ENCODE data around the gene SCYGR4.
"Not testable (repeated sequence)": the region's sequence is repeated elsewhere in the genome, so short reads cannot be mapped to it uniquely, and the experiment has no call there.

SCYGR4 gene, protein sequence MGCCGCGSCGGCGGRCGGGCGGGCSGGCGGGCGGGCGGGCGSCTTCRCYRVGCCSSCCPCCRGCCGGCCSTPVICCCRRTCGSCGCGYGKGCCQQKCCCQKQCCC

DNA sequence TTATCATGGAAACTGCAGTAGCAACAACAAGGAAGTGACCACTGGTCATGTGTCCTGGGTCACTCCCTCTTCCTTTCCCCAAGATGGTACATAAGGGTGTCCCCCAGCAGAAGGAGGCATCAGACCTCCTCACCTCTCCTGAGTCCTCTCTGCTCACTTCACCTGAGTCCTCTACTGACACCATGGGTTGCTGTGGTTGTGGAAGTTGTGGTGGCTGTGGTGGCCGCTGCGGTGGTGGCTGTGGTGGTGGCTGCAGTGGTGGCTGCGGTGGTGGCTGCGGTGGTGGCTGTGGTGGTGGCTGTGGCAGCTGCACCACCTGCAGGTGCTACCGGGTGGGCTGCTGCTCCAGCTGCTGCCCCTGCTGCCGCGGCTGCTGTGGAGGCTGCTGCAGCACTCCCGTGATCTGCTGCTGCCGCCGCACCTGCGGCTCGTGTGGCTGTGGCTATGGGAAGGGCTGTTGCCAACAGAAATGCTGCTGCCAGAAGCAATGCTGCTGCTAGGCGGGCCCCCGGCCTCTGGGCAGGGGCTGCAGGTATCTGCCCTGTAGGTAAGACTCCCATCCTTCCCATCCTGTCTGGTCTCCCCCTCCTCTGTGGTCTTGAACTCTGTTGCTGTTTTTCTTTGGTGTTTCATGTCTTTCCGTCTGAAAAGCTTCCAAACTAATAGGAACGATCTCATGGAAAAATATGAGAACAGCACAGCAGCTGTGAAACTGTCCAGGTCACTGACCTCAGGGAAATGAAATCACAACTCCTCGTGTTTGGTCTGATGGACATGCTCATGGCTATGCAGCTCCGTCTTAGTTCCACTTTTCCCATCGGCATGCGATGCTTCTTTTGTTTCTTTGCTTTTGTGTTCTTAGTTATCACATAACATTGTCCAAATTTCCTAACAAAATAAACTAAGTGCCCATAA lies at the start of gene SCYGR4:
Gene SCYGR4, plus strand, starts transcription at position 183 of the 915 bp plus-strand sequence. Its CDS starts 0 bp downstream, at position 183.
- DNase-seq (ENCODE audit: low spot score): no peak

DNA sequence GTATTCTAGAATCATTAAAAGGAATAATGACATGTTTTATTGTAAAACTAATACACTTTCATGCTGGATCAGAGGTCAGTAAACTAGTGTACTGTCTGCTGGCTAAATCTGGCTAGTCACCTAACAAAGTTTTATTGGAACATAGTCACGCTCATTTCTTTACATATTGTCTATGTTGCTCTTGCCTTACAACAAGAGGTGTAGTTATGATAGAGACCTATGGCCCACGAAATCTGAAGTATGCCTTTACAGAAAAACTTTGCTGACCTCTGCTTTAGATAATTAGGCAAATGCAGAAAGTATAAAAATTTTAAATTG lies 48.5 kb upstream of the SCYGR4 start:
- DNase-seq (ENCODE audit: low spot score): no peak

DNA sequence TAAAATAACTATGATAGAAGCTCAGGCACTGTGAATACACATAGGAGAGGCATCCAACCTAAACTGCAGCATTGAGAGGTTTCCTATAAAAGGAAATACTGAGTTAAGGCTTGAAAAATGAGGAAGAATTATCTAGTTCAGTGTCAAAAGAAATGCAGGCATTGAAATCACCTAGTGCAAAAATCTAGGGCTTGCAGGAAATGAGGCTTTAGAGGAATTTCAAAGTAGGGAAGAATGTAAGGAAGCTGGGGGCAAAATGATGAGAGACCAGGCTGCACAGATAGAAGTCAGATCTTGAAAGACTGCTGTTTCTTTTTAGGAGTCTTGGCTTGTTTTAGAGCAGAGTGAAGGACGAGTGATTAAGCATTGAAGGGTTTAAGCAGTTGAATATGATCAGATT lies 46.7 kb upstream of the SCYGR4 start:
- DNase-seq (ENCODE audit: low spot score): no peak

DNA sequence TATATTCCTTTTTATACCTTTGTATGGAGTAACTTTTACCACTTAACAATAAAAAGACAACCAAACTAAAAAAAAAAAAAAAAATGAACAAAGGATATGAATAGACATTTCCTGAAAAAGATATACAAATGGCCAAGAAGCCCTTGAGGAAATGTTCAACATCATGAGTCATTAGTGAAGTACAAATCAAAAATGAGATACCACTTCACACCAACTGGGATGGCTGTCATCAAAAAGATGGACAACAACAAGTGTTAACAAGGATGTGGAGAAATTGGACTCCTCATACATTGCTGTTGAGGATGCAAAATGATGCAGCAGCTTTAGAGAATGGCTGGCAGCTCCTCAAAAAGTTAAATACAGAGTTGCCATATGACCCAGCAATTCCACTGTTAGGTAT lies 41.2 kb upstream of the SCYGR4 start:
- DNase-seq (ENCODE audit: low spot score): no peak

DNA sequence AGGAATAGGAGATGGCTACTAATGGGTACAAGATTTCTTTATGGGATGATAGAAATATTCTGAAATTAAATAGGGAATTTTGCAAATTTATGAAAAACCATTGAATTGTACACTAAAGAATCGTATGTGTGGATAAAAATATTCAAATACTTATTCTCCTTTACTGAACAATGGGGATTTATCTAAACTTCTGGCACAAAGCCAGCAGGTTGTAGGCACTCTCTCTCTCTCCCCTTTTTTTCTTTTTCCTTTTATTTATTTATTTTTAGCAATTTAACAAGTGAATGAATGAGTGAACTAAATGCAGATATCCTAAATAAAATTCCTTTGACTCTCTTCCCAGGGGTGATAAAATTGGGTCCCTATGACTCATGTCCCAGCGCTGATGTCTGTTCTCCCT lies 40.5 kb upstream of the SCYGR4 start:
- no peak for DNase-seq (ENCODE audit: low spot score)

DNA sequence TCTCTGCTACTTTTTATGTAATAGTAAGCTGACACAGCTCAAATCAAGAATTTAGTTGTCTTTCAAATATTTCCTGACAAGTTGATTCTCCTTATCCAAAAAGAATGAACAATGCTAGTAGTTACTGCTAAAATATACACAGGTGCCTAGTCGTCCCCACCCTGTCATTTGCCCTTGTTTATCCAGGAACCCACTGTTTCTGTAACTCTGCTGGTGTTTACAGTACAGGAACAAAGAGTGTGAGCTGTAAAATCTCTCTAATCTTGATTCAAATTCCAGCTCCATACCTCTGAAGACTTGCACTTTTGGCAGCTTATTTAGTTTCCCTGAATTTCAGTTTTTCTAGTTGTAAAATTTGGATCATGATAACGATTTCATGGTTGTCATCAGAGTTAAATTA lies 39.7 kb upstream of the SCYGR4 start:
- no peak for DNase-seq (ENCODE audit: low spot score)

DNA sequence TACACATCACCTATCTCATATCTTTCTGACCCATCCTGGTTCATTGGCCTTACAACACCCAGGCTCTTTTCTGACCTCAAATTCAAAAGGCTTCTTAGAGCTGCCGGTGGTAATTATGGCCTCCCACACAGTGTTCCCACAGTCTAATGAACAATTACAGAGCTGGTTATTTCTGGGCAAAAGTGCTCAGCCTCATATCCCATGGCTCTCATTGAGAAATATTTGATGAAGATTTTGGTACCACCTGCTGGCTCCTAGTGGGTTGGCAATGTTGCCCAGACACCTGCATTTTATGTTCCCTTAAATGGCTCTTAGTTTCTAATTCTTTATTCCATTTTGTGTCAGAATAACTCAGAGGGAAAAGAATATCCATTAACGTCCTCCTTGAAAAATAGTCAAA lies 38.7 kb upstream of the SCYGR4 start:
- DNase-seq (ENCODE audit: low spot score): no peak

DNA sequence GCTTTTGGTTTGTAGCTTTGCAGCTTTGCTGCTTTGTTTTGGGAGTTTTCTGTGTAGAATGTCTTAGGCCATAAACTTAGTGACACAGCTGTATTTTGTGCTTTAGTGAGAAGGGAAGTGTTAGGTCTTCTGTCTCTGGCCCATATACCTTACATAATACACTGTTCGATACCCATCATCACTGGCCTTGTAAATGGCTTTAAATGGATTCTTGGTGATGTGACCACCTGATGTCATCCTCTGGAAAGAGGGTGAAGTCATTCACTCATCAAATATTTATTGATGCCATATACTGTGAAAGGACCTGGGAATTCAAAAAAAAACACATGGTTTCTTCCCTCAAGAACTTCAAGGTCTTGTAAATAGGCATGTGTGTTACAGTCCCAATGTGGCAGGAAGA lies 37.5 kb upstream of the SCYGR4 start:
- DNase-seq (ENCODE audit: low spot score): no peak

DNA sequence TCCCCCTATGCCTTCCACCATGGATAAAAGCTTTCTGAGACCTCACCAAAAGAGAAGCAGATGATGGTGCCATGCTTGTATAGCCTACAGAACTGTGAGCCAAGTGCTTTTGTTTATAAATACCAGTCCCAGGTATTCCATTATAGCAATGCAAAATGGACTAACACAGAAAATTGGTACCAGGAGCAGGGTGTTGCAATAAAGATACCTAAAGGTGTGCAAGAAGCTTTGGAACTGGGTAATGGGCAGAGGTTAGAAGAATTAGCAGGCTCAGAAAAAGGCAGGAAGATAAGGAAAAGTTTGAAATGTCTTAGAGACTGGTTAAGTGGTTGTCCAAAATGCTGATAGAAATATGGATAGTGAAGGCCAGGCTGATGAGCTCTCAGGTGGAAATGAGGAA lies 34.9 kb upstream of the SCYGR4 start:
- no peak for DNase-seq (ENCODE audit: low spot score)

DNA sequence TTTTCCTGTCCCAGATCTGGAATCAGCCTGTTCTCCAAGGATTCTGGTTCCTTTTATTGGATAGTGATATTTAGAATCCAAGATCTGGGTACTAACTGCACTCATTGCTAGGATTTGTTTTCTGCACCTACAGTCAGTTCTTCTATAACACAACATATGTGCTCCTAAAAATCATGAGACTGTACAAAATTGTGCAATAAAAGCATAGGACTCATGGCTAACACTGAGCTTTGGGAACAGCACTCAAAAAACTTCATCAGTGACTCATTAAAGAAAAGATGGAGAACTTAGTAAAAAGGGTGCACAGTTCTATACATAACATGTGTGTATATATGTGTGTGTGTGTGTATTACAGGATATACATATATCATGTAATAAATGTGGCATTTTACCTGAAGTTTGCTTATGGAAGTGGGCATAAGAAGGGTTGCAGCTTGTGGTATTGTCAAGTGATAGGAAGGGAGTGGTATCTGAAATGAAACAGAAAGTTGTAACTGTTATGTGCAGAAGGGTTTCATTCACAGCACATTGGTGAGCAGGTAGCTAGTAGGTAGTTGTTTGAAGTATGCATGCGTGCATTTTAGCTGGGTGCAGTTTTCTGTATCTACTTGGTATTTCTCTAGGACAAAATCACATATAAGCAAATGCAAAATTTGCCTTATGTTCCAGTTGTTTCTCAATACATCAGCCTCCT lies 24.5 kb upstream of the SCYGR4 start:
- no peak for DNase-seq (ENCODE audit: low spot score)

DNA sequence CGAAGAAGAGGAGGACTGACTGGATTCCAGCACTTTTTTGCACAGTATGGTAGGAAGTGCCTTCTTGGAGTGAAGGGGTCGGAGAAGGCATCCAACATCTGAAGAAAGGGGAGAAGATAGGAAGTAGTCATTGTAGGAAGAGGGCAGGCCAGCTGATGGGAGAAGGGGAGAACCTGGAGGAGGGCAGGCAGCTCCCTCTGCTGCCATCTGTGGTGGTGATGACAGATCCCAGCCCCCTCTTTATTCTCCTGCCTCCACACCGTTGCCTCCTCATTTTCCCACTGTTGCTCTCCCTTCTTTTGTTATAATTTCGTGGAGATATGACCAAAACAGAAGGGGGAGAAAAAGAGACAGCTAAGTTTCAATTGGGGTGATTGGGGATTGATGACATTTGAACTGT lies 21.5 kb upstream of the SCYGR4 start:
- DNase-seq (ENCODE audit: low spot score): no peak

DNA sequence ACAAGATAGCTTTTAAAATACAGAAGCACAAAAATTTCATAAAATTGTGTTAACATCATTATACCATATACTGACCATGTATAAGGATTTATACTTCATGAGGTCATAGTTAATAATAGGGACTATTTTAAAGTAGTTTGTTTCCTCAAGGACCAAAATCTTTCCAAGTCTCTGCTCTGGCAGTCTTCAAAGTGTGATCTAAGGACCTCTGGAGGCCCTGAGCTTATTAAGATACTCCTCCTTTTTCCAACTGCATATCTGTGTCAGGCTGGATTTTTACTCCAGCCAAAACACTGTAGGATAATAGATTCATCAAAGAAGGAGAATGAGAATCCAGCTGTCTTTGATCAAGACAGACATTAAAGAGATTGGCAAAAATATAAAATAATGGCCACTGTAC lies 20.3 kb upstream of the SCYGR4 start:
- DNase-seq (ENCODE audit: low spot score): no peak

DNA sequence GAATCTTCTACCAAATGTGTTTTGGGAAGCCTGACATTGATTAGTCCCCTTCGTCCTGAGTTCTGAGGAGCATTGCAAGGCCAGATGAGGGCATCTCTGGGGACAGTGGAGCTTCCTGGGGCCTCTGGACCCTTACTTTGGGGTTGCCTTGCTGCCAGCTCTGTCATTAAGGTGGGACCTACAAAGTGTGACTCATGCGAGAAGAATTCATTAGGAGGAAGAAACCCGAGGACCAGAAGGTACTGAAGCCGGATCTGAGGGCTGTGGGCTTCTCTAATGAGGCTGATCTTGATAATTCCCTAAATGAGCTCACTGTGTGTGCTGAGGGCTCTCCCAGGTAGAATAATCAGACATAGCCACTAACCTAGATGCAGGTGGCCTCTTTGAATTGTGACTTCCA lies 19.3 kb upstream of the SCYGR4 start:
- DNase-seq (ENCODE audit: low spot score): no peak

DNA sequence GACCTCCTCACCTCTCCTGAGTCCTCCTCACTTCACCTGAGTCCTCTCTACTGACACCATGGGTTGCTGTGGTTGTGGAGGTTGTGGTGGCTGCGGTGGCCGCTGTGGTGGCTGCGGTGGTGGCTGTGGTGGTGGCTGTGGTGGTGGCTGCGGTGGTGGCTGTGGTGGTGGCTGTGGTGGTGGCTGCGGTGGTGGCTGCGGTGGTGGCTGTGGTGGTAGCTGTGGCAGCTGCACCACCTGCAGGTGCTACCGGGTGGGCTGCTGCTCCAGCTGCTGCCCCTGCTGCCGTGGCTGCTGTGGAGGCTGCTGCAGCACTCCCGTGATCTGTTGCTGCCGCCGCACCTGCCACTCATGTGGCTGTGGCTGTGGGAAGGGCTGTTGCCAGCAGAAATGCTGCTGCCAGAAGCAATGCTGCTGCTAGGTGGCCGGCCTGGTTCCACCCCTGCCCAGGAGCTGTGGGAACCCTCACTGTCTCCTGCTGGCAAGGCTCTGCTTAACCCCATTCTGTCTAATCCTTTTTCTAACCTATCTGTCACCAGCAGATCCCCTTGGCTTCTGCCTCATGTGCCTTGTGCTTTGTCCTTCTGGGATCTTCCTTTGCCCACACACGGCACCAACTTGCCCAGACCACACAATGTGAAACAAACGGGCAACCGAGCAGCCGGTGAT lies 18.3 kb upstream of the SCYGR4 start, which contains the start of gene SCYGR2:
Gene SCYGR2, plus strand, starts transcription at position 59 of the 669 bp plus-strand sequence. Its CDS starts 0 bp downstream, at position 59.
- DNase-seq (ENCODE audit: low spot score): not testable (repeated sequence)

DNA sequence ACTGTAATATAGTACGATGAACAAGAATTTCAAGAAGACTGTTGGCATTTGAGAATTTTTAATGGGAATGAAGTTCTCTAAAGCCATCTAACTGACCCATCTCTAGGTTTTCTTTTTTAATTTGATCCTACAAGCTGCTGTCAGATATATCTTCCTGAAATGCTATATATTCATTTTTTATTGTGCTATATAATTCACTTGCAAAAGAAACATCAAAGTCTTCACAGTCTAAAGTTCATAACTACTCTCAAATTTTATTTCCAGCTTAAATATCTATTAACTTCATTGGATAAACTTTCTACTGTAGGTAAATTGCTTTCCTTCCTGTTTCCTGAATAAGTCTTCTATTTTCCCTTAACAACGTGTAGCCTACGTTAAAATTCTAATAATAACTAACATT lies 14.9 kb upstream of the SCYGR4 start:
- DNase-seq (ENCODE audit: low spot score): no peak

DNA sequence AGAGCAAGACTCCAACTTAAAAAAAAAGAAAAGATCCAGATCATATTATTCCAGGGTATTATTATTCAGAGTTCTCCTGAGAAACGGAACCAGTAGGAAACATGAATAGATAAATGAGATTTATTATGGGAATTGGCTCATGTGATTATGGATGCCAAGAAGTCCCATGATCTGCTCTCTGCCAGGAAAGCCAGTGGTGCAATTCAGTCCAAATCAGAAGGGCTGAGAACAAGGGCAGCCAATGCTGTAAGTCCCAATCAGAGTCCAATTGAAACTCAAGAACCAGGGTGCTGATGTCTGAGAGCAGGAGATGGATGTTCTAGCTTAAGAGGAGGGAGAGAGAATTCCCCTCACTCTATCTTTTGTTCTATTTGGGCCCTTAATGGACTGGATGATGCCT lies 10.8 kb upstream of the SCYGR4 start:
- DNase-seq (ENCODE audit: low spot score): no peak

DNA sequence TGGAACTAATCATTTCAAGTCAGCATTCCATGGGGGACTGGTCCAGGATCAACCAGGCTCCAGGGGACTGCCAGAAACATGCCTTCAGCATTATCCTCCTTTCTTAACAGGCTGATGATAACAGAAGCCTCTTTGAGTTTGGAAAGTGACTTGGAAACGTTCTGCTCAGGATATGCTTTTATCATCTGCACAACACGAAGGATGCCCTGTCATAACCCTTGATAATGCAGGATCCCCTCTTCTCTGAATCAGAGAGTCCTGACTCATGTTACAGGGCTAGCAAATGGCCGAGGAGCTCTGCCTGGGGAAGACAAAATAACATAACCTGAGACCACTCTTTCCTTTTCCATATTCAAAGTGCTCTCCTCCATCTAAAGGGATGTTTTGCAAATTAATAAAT lies 9.4 kb upstream of the SCYGR4 start:
- no peak for DNase-seq (ENCODE audit: low spot score)

DNA sequence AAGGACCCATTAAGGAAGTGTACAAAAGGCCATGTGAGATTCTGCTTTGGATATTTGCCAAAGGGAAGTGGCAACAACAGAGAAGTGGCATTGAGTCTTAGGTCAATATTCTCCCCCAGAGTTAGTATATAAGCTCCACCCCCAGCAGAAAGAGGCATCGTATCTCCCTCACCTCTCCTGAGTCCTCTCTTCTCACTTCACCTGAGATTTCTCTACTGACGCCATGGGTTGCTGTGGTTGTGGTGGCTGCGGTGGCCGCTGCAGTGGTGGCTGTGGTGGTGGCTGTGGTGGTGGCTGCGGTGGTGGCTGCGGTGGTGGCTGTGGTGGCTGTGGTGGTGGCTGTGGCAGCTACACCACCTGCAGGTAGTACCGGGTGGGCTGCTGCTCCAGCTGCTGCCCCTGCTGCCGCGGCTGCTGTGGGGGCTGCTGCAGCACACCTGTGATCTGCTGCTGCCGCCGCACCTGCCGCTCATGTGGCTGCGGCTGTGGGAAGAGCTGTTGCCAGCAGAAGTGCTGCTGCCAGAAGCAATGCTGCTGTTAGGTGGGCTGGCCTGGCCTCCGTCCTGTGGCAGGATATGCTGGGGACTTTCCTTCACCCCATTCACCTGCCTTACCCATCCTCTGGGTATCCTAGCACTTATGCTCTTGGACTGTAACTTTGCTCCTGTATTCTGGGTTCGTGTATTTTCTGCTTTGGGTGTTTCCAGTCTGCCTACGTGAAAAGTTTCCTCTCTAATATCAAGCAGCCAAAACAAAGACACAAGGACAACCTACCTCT lies 8.5 kb upstream of the SCYGR4 start:
- no peak for DNase-seq (ENCODE audit: low spot score)

DNA sequence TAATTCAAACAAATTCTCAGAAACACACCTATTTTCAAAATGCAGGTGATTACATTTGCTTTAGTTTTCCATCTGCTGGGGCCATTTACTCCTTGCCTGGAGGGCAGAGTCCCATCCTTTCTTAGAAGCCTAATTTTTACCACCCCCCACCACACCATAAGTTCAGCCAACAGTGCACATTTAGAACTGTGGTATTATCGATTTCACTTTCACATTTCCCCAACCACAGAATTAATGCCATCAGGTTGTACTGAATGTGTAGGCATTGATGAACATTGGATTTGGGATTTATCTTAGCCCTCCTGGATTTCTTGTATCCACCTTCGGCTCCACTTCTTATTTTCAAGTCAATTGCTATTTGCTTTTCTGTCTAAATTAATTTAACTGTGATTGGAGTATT lies 7.2 kb upstream of the SCYGR4 start:
- no peak for DNase-seq (ENCODE audit: low spot score)

DNA sequence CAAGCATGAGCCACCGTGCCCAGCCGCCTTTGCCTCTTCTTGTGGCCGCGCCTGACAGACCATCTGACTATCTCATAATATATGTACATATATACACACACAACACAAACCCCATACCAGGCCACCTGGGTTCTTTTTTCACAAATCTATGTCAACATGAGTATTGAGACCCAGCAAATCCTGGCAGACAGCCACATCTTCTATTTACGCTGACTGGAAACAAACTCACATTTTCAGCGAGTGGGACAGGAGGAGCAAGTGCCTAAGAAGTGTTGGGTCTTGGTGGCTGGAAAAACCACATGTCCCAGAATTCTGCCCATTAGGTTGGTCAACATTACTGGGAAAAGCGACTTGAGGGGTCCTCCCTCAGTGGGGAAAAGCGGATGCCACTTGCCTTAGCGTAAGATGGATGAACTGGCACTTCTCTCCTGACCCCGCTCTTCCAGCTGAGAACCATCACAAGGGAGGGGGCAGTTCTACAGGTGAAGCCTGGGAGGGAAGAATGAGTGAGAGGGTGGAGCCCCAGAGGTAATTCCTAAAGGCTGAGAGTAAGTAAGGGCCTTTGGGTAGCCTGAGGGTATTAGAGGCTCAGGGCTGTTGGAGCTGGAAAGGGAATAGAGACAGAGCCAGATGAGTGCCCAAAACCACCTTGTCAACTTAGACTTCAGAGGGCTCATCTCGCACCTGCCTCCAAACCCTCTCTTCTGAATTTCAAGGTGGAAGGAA lies 4.6 kb upstream of the SCYGR4 start:
- no peak for DNase-seq (ENCODE audit: low spot score)

DNA sequence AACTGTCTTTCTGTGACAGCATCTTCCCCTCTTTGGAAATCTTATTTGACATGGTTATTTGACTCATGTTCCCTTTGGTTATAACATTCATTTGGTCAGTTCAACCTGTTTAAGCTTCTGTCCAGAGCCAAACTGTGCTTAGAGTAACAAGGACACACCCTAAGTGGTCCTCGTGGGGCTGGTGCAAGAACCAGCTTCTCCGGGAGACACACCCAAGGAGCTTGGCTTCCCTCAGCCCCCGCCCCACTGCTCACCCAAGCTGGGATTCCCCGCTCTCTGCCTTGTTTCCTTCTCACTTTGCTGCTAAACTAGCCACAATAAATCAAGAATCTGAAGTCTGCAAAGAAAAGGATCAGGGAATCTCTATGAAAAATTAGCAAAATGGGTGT lies 4.0 kb upstream of the SCYGR4 start:
- no peak for DNase-seq (ENCODE audit: low spot score)
